Epithelial cell of proximal tubule (primary cell): ENCODE results near the gene ZFX. TPM values are rescaled to one million over a fixed set of nuclear protein-coding genes. Genes with fewer than 3 reads are reported as not detected.

Source experiments
- DNase-seq: peaks from one replicate; pipeline ENCODE4 v3.0.0-alpha.2; 2011; ENCODE audit warnings: low read depth
- H3K4me3 ChIP-seq: 2 replicates; pipeline ENCODE4 v1.5.1; 2011; ENCODE audit warnings: low read depth, mild to moderate bottlenecking, low read length
- CTCF ChIP-seq: conservative IDR thresholded peaks from 2 replicates; pipeline ENCODE4 v1.5.1; 2012; ENCODE audit warnings: low read depth, mild to moderate bottlenecking, low read length
- total RNA-seq: library from RNA; depleted of rRNA; stranded (reverse); fragments of >200 nt; gene quantifications from 2 replicates; pipeline ENCODE4 v1.2.3, GENCODE V29; 2015

Gene ZFX
- total RNA-seq, 1 donor from 2014 or later: 10.8 TPM

GRCh38 chrX:24260842-24261550, 111.5 kb downstream of the ZFX start:
- H3K4me3 ChIP-seq: no peak overlapping the region
- no peak for TF ChIP-seq CTCF
- DNase-seq: no peak

- TF ChIP-seq CTCF: no peak
- no peak for DNase-seq
- H3K4me3 ChIP-seq: no peak overlapping the region
These were observed 112.8 kb downstream of the ZFX start for GRCh38 chrX:24262309-24262708.

GRCh38 chrX:24264383-24264782, 114.9 kb downstream of the ZFX start:
- TF ChIP-seq CTCF: no peak
- no peak for DNase-seq
- no peak overlapping the region for H3K4me3 ChIP-seq

Other genes starting within 250 kb of the ZFX start
- 18.6 and 40.8 TPM in 2 replicates for gene APOO, start 241.8 kb upstream of the ZFX start, total RNA-seq
- not detected in 2 replicates for gene CXorf58, start 241.7 kb upstream of the ZFX start, total RNA-seq
- 3.4 and 4.9 TPM in 2 replicates for gene KLHL15, start 122.5 kb upstream of the ZFX start, total RNA-seq
- 92.7 and 214 TPM in 2 replicates for gene EIF2S3, start 94.8 kb upstream of the ZFX start, total RNA-seq
- gene SUPT20HL2, start 164.3 kb downstream of the ZFX start, total RNA-seq: not detected in 2 replicates
- not detected in 2 replicates for gene SUPT20HL1, start 210.9 kb downstream of the ZFX start, total RNA-seq